Ecto neural progenitor cell (in vitro differentiated cells): ENCODE data around the gene ATAD2B.
"Not testable (repeated sequence)": the region's sequence is repeated elsewhere in the genome, so short reads cannot be mapped to it uniquely, and the experiment has no call there.

ENCODE experiments used
- DNase-seq: peaks from one replicate; pipeline ENCODE4 v3.0.0-alpha.2; 2018; ENCODE audit warnings: low spot score

ATAD2B gene

GRCh38 chr2:23788100-23788499 lies 138.8 kb downstream of the ATAD2B start:
- no peak for DNase-seq

- DNase-seq: no peak
Measured at GRCh38 chr2:23784971-23785370, 142.0 kb downstream of the ATAD2B start.

GRCh38 chr2:23782646-23783045 lies 144.3 kb downstream of the ATAD2B start:
- DNase-seq: no peak

GRCh38 chr2:23782126-23782525 lies 144.8 kb downstream of the ATAD2B start:
- DNase-seq: no peak

GRCh38 chr2:23780465-23780864 lies 146.5 kb downstream of the ATAD2B start:
- DNase-seq: not testable (repeated sequence)

- no peak for DNase-seq
Measured at GRCh38 chr2:23777826-23778225, 149.1 kb downstream of the ATAD2B start.

GRCh38 chr2:23776021-23776420 lies 150.9 kb downstream of the ATAD2B start:
- DNase-seq: no peak

- no peak for DNase-seq
Measured at GRCh38 chr2:23772684-23773083, 154.2 kb downstream of the ATAD2B start.

GRCh38 chr2:23772056-23772455 lies 154.9 kb downstream of the ATAD2B start:
- DNase-seq: no peak

- no peak for DNase-seq
Measured at GRCh38 chr2:23769364-23769763, 157.6 kb downstream of the ATAD2B start.

- DNase-seq: no peak
Measured at GRCh38 chr2:23767876-23768621, 158.9 kb downstream of the ATAD2B start.

- no peak for DNase-seq
Measured at GRCh38 chr2:23762141-23762540, 164.8 kb downstream of the ATAD2B start.

- no peak for DNase-seq
Measured at GRCh38 chr2:23761638-23762037, 165.3 kb downstream of the ATAD2B start.

- DNase-seq: no peak
Measured at GRCh38 chr2:23760736-23761135, 166.2 kb downstream of the ATAD2B start.

- DNase-seq: no peak
Measured at GRCh38 chr2:23757686-23758433, 169.1 kb downstream of the ATAD2B start.

GRCh38 chr2:23756593-23757292 lies 170.2 kb downstream of the ATAD2B start:
- DNase-seq: no peak

- no peak for DNase-seq
Measured at GRCh38 chr2:23754970-23755369, 172.0 kb downstream of the ATAD2B start.

GRCh38 chr2:23753291-23754010 lies 173.5 kb downstream of the ATAD2B start:
- no peak for DNase-seq

GRCh38 chr2:23751747-23752265 lies 175.1 kb downstream of the ATAD2B start:
- DNase-seq: no peak

- DNase-seq: no peak
Measured at GRCh38 chr2:23746141-23746863, 180.6 kb downstream of the ATAD2B start.

GRCh38 chr2:23745726-23746105 lies 181.2 kb downstream of the ATAD2B start:
- DNase-seq: no peak
